Breast epithelium (tissue), 3 donors: ENCODE measurements around the gene PQBP1.

Source experiments
- CTCF ChIP-seq, 3 donors: fragments of 450-650 bp; IDR thresholded peaks; one replicate each; pipeline ENCODE4 v1.5.1; 2016 to 2017; ENCODE audit warnings: antibody characterized with exemption in 3 of 3, mild to moderate bottlenecking in 3 of 3, moderate library complexity in 3 of 3
- POLR2A ChIP-seq: fragments of 450-650 bp; IDR thresholded peaks from one replicate; pipeline ENCODE4 v1.6.1; 2016; ENCODE audit warnings: antibody characterized with exemption, mild to moderate bottlenecking, moderate library complexity
- POLR2AphosphoS5 ChIP-seq, 3 donors: sonication (generic); formaldehyde crosslinking; IDR thresholded peaks; one replicate each; pipeline ENCODE4 v1.6.1; 2017; ENCODE audit warnings: antibody characterized with exemption in 3 of 3

- no peak for TF ChIP-seq CTCF (IDR thresholded peaks at IDR 0.05)
- TF ChIP-seq POLR2A = no peak
- no peak for TF ChIP-seq POLR2AphosphoS5 (IDR thresholded peaks at IDR 0.05)
Measured at GRCh38 chrX:48923771-48924170, 26.0 kb downstream of the PQBP1 start.
